Loucy (cell line): Measurements from ENCODE around the gene YIPF4.

Experiments
- CTCF ChIP-seq: fragments of 200-600 bp; sonication (generic); conservative IDR thresholded peaks from 2 replicates; pipeline ENCODE4 v1.5.1; 2014; ENCODE audit warnings: mild to moderate bottlenecking, antibody characterized with exemption, low read length
- EZH2phosphoT487 ChIP-seq: fragments of 200-600 bp; IDR thresholded peaks from 2 replicates; pipeline ENCODE4 v1.6.1; 2018; ENCODE audit warnings: antibody characterized with exemption, mild to moderate bottlenecking, moderate library complexity, borderline replicate concordance

DNA sequence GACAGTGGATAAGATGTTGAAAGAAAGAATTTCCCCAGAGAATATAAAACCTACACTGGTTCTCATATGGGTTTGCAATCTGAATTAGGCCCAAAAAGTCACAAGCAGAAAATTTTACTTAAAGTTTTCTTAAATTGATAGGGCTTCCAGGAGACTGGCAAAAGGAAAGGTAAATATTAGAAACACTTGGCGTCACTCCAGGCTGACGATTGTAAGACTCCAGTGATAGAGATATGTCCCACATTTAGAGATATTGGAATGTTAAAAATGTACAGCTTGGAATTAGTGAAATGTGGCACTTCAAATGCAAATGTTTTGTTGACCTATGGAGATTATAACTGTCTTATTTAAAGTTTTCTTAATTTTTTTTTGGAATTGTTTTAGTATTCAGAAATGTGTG, 14.0 kb downstream of the YIPF4 start:
- TF ChIP-seq CTCF (no peak), EZH2phosphoT487 (no peak)
